Femur (tissue), 1 donor: ENCODE data around the gene KDELR1.

Experiments
- DNase-seq: peaks from one replicate; pipeline ENCODE4 v3.0.0-alpha.2; 2017

Gene KDELR1

DNA sequence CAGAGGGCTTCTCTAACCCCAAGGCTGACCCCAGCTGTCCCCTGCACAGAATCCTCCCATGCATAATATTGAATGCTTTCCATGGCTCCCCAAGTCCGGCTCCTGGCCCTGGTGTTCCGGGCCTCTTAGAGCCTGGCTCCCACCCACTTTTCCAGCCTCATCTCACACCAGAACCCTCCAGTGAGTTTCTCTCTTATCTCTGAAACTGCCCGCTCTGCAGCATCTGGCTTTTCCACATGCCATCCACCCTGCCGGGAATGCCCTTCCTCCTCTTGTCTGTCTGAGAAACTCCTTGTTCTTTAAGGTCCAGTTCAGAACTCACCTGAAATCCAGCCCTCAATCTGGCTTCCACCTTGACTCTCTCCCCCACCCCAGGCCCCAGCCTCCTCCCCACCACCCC, 20.4 kb downstream of the KDELR1 start:
- no peak for DNase-seq

DNA sequence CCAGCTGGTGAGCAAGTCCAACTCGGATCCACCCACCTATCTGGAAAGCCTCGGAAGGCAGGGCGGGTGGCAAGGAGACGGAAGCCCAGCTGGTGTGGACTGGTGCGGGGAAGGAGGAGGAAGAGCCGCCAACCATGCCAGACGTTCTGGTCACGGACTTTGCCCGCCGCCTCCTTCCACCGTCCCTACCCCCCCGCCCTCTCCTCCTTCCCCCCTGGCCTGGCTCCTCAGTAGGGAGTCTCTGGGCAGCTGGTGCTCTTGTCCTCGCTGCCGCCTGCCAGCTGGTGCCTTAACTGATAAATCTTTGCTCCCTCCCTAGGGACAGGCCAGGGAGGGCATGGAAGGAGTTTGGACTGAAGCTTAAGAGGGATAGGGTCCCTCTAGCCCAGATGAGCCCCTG, 22.4 kb downstream of the KDELR1 start:
- DNase-seq, result no peak

- no peak for DNase-seq
Measured at GRCh38 chr19:48367855-48368254, 23.5 kb downstream of the KDELR1 start.

DNA sequence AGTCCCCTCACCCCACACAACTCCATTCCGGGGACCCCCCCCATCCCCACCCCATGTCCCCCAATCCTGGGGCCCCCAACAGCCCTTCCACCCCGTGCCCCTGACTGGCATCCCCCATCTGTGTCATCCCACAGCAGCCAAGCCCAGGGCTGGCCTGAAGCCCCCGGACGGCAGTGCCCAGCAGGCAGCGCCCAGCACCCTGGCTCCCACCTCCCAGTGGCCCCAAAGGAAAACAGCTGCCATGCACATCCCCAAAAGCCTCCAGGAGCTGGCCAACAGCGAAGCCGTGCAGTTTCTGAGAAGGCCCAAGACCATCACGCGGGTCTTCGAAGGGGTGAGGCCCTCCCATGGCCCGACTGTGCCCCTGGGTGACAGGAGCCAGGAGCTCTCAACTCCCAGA, 25.7 kb downstream of the KDELR1 start:
- no peak for DNase-seq

DNA sequence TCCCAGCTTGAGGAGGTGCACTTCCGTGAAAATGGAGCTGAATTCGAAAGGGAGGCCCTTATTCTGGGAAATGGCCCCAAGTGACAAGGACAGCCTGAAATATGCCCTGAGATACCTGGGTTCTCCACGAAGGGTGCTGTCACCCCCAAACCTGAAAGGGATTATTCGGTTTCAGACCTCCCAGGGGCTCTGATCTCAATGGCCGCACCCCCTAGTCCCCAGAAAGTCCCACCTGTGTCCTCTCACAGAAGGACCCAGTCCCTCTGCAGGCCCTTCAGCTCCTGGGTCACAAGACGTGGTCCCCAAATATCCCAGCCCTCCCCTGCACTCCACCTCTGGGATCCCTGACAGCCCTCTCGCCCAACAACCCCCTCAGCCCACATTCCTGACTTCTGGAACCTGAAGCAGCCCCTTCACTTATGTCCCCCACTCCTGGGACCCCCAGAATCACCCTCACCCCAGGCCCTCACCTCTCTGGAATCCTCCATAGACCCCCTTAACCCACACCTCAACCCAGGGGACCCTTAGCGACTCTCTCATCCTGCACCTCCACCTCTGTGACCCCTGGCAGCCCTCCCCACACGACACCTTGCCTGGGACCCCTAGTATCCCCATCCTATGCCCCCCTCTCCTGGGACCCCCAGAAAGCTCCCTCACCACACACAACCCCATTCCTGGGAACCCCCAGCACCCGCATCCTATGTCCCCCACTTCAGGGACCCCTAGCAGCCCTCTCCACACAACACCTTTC, 26.6 kb downstream of the KDELR1 start:
- no peak for DNase-seq

- peak; percentile 100 for DNase-seq
Measured at GRCh38 chr19:48363810-48364597, 27.3 kb downstream of the KDELR1 start, which contains the start of the genes SYNGR4 and TMEM143. Gene SYNGR4 (plus strand): TSS chr19:48364367. CDS start chr19:48365843, 1,476 bp downstream. Gene TMEM143 (minus strand): TSS chr19:48363940. CDS start chr19:48363920, 20 bp downstream.

- DNase-seq, result no peak
Measured at GRCh38 chr19:48363500-48363809, 27.9 kb downstream of the KDELR1 start.

- peak; percentile 96 for DNase-seq
Measured at GRCh38 chr19:48362716-48363499, 28.4 kb downstream of the KDELR1 start.

- no peak for DNase-seq
Measured at GRCh38 chr19:48361912-48362311, 29.4 kb downstream of the KDELR1 start.

- no peak for DNase-seq
Measured at GRCh38 chr19:48359123-48359522, 32.2 kb downstream of the KDELR1 start.

DNA sequence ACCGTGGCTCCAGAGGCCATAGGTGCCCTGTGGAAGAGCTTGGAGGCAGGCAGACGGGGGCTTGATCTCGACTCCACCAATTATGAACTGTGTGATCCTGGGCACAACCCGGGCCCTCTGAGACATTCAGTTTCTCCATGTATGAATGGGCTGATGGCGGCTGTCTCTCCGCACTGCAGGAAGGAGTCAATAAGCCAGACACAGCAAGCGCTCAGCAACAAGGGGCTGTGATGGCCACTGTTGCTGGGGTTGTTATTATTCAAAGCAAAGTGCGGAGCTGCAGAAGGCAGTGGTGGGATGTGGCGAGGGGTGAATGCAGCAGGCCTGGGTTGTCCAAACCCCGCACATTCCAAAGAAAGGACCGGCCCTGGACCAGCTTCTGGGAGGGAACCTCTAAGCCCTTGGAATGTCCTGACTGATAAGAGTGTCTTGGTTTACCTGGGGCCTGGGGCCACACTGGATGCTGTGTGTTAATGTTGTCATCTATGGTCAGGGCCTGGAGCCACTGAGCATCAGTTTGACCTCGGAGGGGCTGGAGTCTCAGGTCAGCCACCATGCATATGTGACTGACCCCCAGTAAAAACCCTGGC, 35.9 kb downstream of the KDELR1 start:
- DNase-seq, result no peak

GRCh38 chr19:48354332-48354992, 36.9 kb downstream of the KDELR1 start:
- DNase-seq, result no peak

GRCh38 chr19:48353677-48354076, 37.7 kb downstream of the KDELR1 start:
- no peak for DNase-seq

- DNase-seq, result peak; percentile 69
Measured at GRCh38 chr19:48351341-48351752, 40.0 kb downstream of the KDELR1 start.

- DNase-seq, result no peak
Measured at GRCh38 chr19:48350856-48351255, 40.5 kb downstream of the KDELR1 start.

- no peak for DNase-seq
Measured at GRCh38 chr19:48348737-48349136, 42.6 kb downstream of the KDELR1 start.

DNA sequence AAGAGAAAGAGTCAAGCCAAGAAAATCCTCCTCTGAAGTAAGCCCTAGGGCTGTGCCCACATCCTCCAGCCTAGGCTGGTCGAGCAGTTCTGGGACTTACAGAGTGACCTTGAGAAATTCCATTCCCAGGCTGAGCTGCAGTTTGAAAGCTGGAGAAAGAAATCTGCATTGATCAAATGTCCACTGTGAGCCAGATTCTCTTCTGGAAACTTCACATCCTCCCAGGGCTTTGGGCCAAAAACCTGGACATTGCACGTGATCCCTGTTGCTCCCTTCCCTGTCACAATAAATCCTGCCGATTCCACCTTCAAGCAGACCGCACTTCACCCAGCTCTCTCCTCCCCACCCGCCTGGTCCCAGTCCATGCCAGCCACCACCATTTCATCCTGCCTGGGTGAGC, 43.3 kb downstream of the KDELR1 start:
- DNase-seq, result no peak

GRCh38 chr19:48346191-48346590, 45.2 kb downstream of the KDELR1 start:
- no peak for DNase-seq

- DNase-seq, result no peak
Measured at GRCh38 chr19:48344892-48345291, 46.5 kb downstream of the KDELR1 start.

- no peak for DNase-seq
Measured at GRCh38 chr19:48342841-48343540, 48.4 kb downstream of the KDELR1 start.

DNA sequence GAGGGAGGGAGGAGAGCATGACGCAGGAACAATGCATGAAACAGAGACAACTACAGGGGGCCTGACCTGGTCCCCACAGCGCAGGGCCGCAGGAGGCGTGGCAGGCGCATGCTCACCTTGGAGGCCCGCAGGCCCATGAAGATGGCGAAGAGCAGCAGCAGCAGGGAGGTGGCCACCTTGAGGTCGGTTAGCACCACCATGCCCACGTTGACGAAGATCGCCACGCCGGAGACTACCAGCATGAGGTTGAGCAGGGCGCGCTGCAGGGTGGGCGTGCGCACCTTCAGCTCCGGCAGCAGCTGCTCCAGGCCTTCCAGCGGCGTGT, 49.0 kb downstream of the KDELR1 start:
- DNase-seq, result no peak
